ENCODE measurements around the gene AFAP1L1.

AFAP1L1 gene

GRCh38 chr5:149367972-149368645 lies 96.5 kb downstream of the AFAP1L1 start:
- TF ChIP-seq CTCF (IDR thresholded peaks at IDR 0.05; ENCODE audit: insufficient read depth, low read length, missing control alignments), result no peak
- ChIA-PET CTCF (interaction anchor here (0.8 to 19.5 kb wide), 42 partner anchors 16 to 250 kb away, joined by 3 to 519 read pairs (median 4); partner anchors contain the start of genes CSNK1A1, GRPEL2, IL17B and PCYOX1L), POLR2A (interaction anchor here (1.0 to 3.2 kb wide), 5 partner anchors 10 to 67 kb away, joined by 3 to 29 read pairs (median 5); partner anchors contain the start of gene PCYOX1L)
- H3K4me3 ChIP-seq (ENCODE audit: low read depth, low read length), result no peak overlapping the region
- no peak for DNase-seq (ENCODE audit: low read depth, low spot score)

GRCh38 chr5:149370878-149371277 lies 99.2 kb downstream of the AFAP1L1 start:
- no peak for TF ChIP-seq CTCF (IDR thresholded peaks at IDR 0.05; ENCODE audit: insufficient read depth, low read length, missing control alignments)
- POLR2A ChIA-PET, result interaction anchor here (0.6 to 1.2 kb wide), 4 partner anchors 13 to 64 kb away, joined by 3 to 4 read pairs (median 4); partner anchors contain the start of gene PCYOX1L
- CTCF ChIA-PET, result interaction anchor here (0.6 to 19.5 kb wide), 26 partner anchors 8 to 252 kb away, joined by 3 to 519 read pairs (median 7); partner anchors contain the start of genes CSNK1A1, GRPEL2, IL17B and PCYOX1L
- DNase-seq (ENCODE audit: low read depth, low spot score), result no peak
- no peak overlapping the region for H3K4me3 ChIP-seq (ENCODE audit: low read depth, low read length)

GRCh38 chr5:149371296-149371962 lies 99.8 kb downstream of the AFAP1L1 start:
- no peak overlapping the region for H3K4me3 ChIP-seq (ENCODE audit: low read depth, low read length)
- TF ChIP-seq CTCF (IDR thresholded peaks at IDR 0.05; ENCODE audit: insufficient read depth, low read length, missing control alignments), result peak; percentile 81
- POLR2A ChIA-PET, result interaction anchor here (0.9 to 1.2 kb wide), 4 partner anchors 14 to 63 kb away, joined by 3 to 4 read pairs (median 4); partner anchors contain the start of gene PCYOX1L
- CTCF ChIA-PET, result interaction anchor here (0.7 to 19.5 kb wide), 35 partner anchors 8 to 251 kb away, joined by 3 to 519 read pairs (median 5); partner anchors contain the start of genes CSNK1A1, GRPEL2, IL17B and PCYOX1L
- no peak for DNase-seq (ENCODE audit: low read depth, low spot score)

GRCh38 chr5:149372076-149372795 lies 100.6 kb downstream of the AFAP1L1 start:
- ChIA-PET CTCF (interaction anchor here (0.7 to 19.5 kb wide), 32 partner anchors 9 to 250 kb away, joined by 3 to 519 read pairs (median 6); partner anchors contain the start of genes CSNK1A1, GRPEL2, IL17B and PCYOX1L), POLR2A (interaction anchor here (0.9 to 1.1 kb wide), 3 partner anchors 34 to 63 kb away, joined by 3 to 4 read pairs (median 3); no protein-coding TSS in a partner anchor)
- no peak for TF ChIP-seq CTCF (IDR thresholded peaks at IDR 0.05; ENCODE audit: insufficient read depth, low read length, missing control alignments)
- H3K4me3 ChIP-seq (ENCODE audit: low read depth, low read length), result no peak overlapping the region
- no peak for DNase-seq (ENCODE audit: low read depth, low spot score)

GRCh38 chr5:149372932-149373331 lies 101.3 kb downstream of the AFAP1L1 start:
- ChIA-PET POLR2A (interaction anchor here (1.1 kb wide), 1 partner anchor 40 kb away, joined by 3 read pairs; no protein-coding TSS in a partner anchor), CTCF (interaction anchor here (0.7 to 19.5 kb wide), 15 partner anchors 9 to 193 kb away, joined by 3 to 519 read pairs (median 7); partner anchors contain the start of genes GRPEL2, IL17B and PCYOX1L)
- no peak overlapping the region for H3K4me3 ChIP-seq (ENCODE audit: low read depth, low read length)
- no peak for TF ChIP-seq CTCF (IDR thresholded peaks at IDR 0.05; ENCODE audit: insufficient read depth, low read length, missing control alignments)
- no peak for DNase-seq (ENCODE audit: low read depth, low spot score)

Data from AG04449 (cell line).